Natural killer cell (primary cell): ENCODE measurements around the gene WHRN. TPM values are rescaled to one million over a fixed set of nuclear protein-coding genes. Genes with fewer than 3 reads are reported as not detected.

ENCODE experiments used
- ATAC-seq, 3 donors: fragments of 150-1000 bp in 2 of 3; fragments of 200-7000 bp in 1 of 3; cut with Tn5 transposase; 1 replicate in 1 of 3; 2 replicates in 2 of 3; pipeline ENCODE4 v1.10.0; 2021; ENCODE audit warnings: mild to moderate bottlenecking in 2 of 3, moderate library complexity in 2 of 3
- DNase-seq, 2 donors: peaks; one replicate each; pipeline versions ENCODE4 v3.0.0 to v3.0.0-alpha.2; 2013 to 2021; ENCODE audit warnings: mixed read lengths in 1 of 2
- H3K27ac ChIP-seq: one replicate; pipeline ENCODE4 v1.5.1; 2013; ENCODE audit warnings: mild to moderate bottlenecking, low read length
- H3K27me3 ChIP-seq: one replicate; pipeline ENCODE4 v1.6.1; 2013; ENCODE audit warnings: low read length; ENCODE audit not compliant: control insufficient read depth, insufficient read depth
- H3K36me3 ChIP-seq: one replicate; pipeline ENCODE4 v1.6.1; 2013; ENCODE audit warnings: low read length; ENCODE audit not compliant: control insufficient read depth, insufficient read depth
- H3K4me1 ChIP-seq: one replicate; pipeline ENCODE4 v1.6.1; 2013; ENCODE audit warnings: low read length; ENCODE audit not compliant: control insufficient read depth, insufficient read depth
- H3K4me3 ChIP-seq: one replicate; pipeline ENCODE4 v1.5.1; 2013; ENCODE audit warnings: low read length
- H3K9me3 ChIP-seq: one replicate; pipeline ENCODE4 v1.6.1; 2013; ENCODE audit warnings: low read length; ENCODE audit not compliant: control insufficient read depth, insufficient read depth
- H3K27ac Mint-ChIP-seq, 2 donors: one replicate each; pipeline ENCODE4 v1.8.0; 2022; ENCODE audit warnings: mild to moderate bottlenecking in 2 of 2, mixed read lengths in 2 of 2, moderate library complexity in 1 of 2
- H3K27me3 Mint-ChIP-seq, 2 donors: one replicate each; pipeline ENCODE4 v1.8.0; 2022; ENCODE audit warnings: low read depth in 2 of 2, mixed read lengths in 2 of 2
- H3K36me3 Mint-ChIP-seq: one replicate; pipeline ENCODE4 v1.8.0; 2022; ENCODE audit warnings: mixed read lengths
- H3K4me1 Mint-ChIP-seq, 2 donors: one replicate each; pipeline ENCODE4 v1.8.0; 2022; ENCODE audit warnings: mixed read lengths in 2 of 2
- H3K4me3 Mint-ChIP-seq: one replicate; pipeline ENCODE4 v1.8.0; 2022; ENCODE audit warnings: mild to moderate bottlenecking, moderate library complexity, mixed read lengths
- H3K9me3 Mint-ChIP-seq, 2 donors: one replicate each; pipeline ENCODE4 v1.8.0; 2022; ENCODE audit warnings: mixed read lengths in 2 of 2
- CTCF ChIP-seq: fragments of 200-600 bp; IDR thresholded peaks from one replicate; pipeline ENCODE4 v1.8.0; 2022; ENCODE audit warnings: antibody characterized with exemption
- WGBS: methylation state at CpG from one replicate; pipeline ENCODE4 v1.1.7; 2013; ENCODE audit warnings: missing lambda C conversion rate; ENCODE audit not compliant: insufficient coverage; 5-methylcytosine and 5-hydroxymethylcytosine counted together
- intact Hi-C: fragments of 100-400 bp; cut with micrococcal nuclease; formaldehyde crosslinking; loops from one replicate; pipeline ENCODE4 v1.14.2; 2022
- total RNA-seq, 4 donors: library from RNA; stranded (reverse); fragments of 120-200 nt in 1 of 4; gene quantifications; one replicate each; pipeline versions ENCODE4 v1.2.3 to v1.2.4, GENCODE V29; 2013 to 2022

Gene WHRN
- total RNA-seq, 3 donors from 2014 or later (not counting 1 experiment from before 2014, with no cell fraction given): 29.8 to 90.6 (median 36.8) TPM

DNA sequence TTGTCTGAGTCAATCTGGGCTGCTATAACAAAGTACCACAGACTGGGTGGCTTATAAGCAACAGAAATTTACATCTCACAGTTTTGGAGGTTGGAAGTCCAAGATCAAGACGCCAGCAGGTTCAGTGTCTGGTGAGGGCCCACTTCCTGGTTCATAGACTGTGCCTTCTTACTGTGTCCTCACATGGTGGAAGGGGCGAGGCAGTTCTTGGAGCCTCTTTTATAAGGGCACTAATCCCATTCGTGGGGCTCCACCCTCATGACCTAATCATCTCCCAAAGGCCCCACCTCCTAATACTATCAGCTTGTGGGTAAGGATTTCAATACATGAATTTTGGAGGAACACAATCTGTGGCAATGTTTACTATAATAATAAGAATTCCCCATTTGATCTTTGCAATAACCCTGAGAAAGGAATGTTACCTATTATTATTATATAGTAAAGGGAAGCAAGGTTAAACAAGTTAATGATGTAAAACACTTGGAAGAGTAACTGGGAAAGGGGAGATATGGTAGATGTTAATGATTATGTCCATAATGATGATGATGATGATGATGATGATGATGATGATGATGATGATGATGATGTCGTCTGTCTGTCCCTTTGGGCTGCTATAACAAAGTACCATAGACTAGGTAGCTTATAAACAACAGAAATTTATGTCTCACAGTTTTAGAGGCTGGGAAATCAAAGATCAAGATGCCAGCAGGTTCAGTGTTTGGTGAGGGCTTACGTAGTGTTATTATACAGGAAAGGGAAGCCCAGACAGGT, 40.8 kb downstream of the WHRN start:
- H3K27me3 ChIP-seq: no peaks in the 10 kb centered on the region
- 92% methylated on average over 3 of the region's 5 CpGs for WGBS
- no peaks in the 10 kb centered on the region for H3K9me3 ChIP-seq
- H3K27me3 Mint-ChIP-seq: no peaks in the 10 kb centered on the region
- H3K4me1 ChIP-seq: no peaks in the 10 kb centered on the region
- no peak overlapping the region for H3K4me3 ChIP-seq
- no peak overlapping the region for H3K27ac ChIP-seq
- ATAC-seq: no peak
- no peak for TF ChIP-seq CTCF
- no peaks in the 10 kb centered on the region for H3K4me1 Mint-ChIP-seq
- H3K36me3 Mint-ChIP-seq: no peaks in the 10 kb centered on the region
- H3K27ac Mint-ChIP-seq: no peak overlapping the region
- no peak overlapping the region for H3K4me3 Mint-ChIP-seq
- intact Hi-C loops: no loop called here
- H3K9me3 Mint-ChIP-seq: no peaks in the 10 kb centered on the region
- no peaks in the 10 kb centered on the region for H3K36me3 ChIP-seq
- no peak for DNase-seq

DNA sequence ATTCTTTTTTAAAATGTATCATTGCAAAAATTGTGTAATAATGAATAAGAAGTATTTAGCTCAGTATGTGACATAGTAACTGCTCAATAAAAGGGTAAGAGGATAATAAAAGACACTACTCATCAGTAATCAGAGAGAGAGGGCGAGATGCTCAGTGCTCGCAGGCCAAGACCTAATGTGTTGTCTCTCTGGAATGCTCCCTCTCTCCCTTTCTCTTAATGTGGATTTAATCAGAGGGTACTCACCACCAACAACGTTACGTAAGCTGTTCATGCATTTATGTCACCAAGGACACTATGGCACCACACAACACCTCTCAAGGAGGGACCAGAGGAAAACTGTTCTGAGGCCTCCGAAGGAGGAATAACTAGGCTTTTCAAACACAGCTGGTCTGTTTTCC, 42.5 kb downstream of the WHRN start:
- TF ChIP-seq CTCF: no peak
- H3K4me3 ChIP-seq: no peak overlapping the region
- H3K27me3 Mint-ChIP-seq: no peaks in the 10 kb centered on the region
- intact Hi-C loops: no loop called here
- H3K36me3 Mint-ChIP-seq: no peaks in the 10 kb centered on the region
- H3K4me3 Mint-ChIP-seq: no peak overlapping the region
- 90% methylated on average over 4 of the region's 5 CpGs for WGBS
- no peaks in the 10 kb centered on the region for H3K9me3 Mint-ChIP-seq
- ATAC-seq: no peak
- no peak overlapping the region for H3K27ac ChIP-seq
- no peak overlapping the region for H3K27ac Mint-ChIP-seq
- H3K4me1 ChIP-seq: no peaks in the 10 kb centered on the region
- no peaks in the 10 kb centered on the region for H3K27me3 ChIP-seq
- no peaks in the 10 kb centered on the region for H3K36me3 ChIP-seq
- no peaks in the 10 kb centered on the region for H3K4me1 Mint-ChIP-seq
- no peaks in the 10 kb centered on the region for H3K9me3 ChIP-seq
- DNase-seq: no peak

- intact Hi-C loops: no loop called here
- Histone ChIP-seq H3K36me3 (no peaks in the 10 kb centered on the region), H3K4me1 (no peaks in the 10 kb centered on the region), H3K9me3 (no peaks in the 10 kb centered on the region), H3K27ac (no peak overlapping the region), H3K27me3 (no peaks in the 10 kb centered on the region), H3K4me3 (no peak overlapping the region)
- DNase-seq (no peak), ATAC-seq (no peak)
- TF ChIP-seq CTCF: no peak
- Mint-ChIP-seq H3K27me3 (no peaks in the 10 kb centered on the region), H3K36me3 (no peaks in the 10 kb centered on the region), H3K4me1 (no peaks in the 10 kb centered on the region), H3K27ac (no peak overlapping the region), H3K4me3 (no peak overlapping the region), H3K9me3 (no peaks in the 10 kb centered on the region)
- 75% methylated on average over 4 of the region's 4 CpGs for WGBS
Measured at GRCh38 chr9:114461468-114461867, 43.8 kb downstream of the WHRN start.
